ENCODE results near the gene MRPL49. TPM values are rescaled to one million over a fixed set of nuclear protein-coding genes. Genes with fewer than 3 reads are reported as not detected.

MRPL49 gene
- total and polyA plus RNA-seq, 2 of the 8 experiments (the other 6 are each of a cell fraction or from before 2014, with no cell fraction given): 54.0 to 84.8 TPM

DNA sequence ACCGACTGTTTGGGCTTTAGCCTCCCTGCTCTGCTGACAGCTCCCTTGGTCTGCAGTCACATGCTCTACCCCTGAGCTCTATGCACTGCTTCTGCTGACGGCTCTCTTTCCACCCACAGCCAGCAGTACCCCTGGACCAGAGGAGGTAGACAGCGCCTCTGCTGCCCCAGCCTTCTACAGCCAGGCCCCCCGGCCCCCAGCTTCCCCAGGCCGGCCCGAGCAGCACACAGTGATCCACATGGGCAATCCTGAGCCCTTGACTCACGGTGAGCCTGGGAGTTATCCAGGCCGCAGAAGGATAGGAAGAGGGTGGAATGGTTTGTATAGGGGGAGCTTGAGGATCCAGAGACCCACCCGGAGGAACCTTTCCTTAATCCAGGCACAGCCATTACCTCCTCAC, 35.3 kb upstream of the MRPL49 start:
- Histone ChIP-seq H3K4me3 (ENCODE audit: extremely low read depth in 1 of 4, insufficient read depth in 2 of 4, low read depth in 3 of 4, low read length in 4 of 4) (no peak overlapping the region), H3K27me3 (replicated peaks in 1 of 4; ENCODE audit: control insufficient read depth in 3 of 4, extremely low read depth in 1 of 4, insufficient read depth in 3 of 4, low read length in 3 of 4) (no peaks in the 10 kb centered on the region), H4K20me1 (replicated peaks in 1 of 2; ENCODE audit: control insufficient read depth in 1 of 2, insufficient read depth in 2 of 2, low read length in 2 of 2) (peaks cover 0 to 4% of the 10 kb centered on the region in 2 experiments), H3K9me3 (ENCODE audit: insufficient read depth in 2 of 2, low read depth in 1 of 2, low read length in 1 of 2) (no peaks in the 10 kb centered on the region), H2BK20ac (ENCODE audit: low read length) (no peak overlapping the region), H3K4me1 (replicated peaks in 1 of 4; ENCODE audit: control insufficient read depth in 3 of 4, insufficient read depth in 4 of 4, low read length in 3 of 4) (peaks cover 0 to 9% (median 4%) of the 10 kb centered on the region in 4 experiments; a peak in 5 of 7 replicates), H2BK120ac (replicated peaks; ENCODE audit: low read depth, low read length) (no peak overlapping the region), H2AFZ (ENCODE audit: low read length) (no peak overlapping the region), H4K5ac (ENCODE audit: insufficient read length, low read depth, low read length) (no peak overlapping the region), H3K14ac (ENCODE audit: insufficient read length) (no peak overlapping the region), H3K56ac (replicated peaks; ENCODE audit: insufficient read length, low read depth, low read length) (no peak overlapping the region), H2AK5ac (ENCODE audit: low read depth, low read length) (no peak overlapping the region), H3K27ac (ENCODE audit: low read depth, low read length) (no peak overlapping the region), H3K79me2 (ENCODE audit: control insufficient read depth in 1 of 2, insufficient read depth in 2 of 2, low read length in 2 of 2) (peaks cover 10 to 22% of the 10 kb centered on the region in 2 experiments), H4K91ac (replicated peaks; ENCODE audit: insufficient read length, low read length) (no peak overlapping the region), H3K79me1 (ENCODE audit: low read depth, low read length) (peaks cover 18% of the 10 kb centered on the region), H3K36me3 (ENCODE audit: control insufficient read depth in 2 of 4, insufficient read depth in 4 of 4, low read length in 3 of 4) (peaks cover 3 to 14% (median 11%) of the 10 kb centered on the region in 4 experiments), H3K9ac (replicated peaks in 1 of 4; ENCODE audit: extremely low read depth in 1 of 4, low read depth in 3 of 4, low read length in 3 of 4) (no peak overlapping the region), H2BK12ac (ENCODE audit: low read depth, low read length) (no peak overlapping the region), H3K18ac (ENCODE audit: extremely low read depth, low read length) (no peak overlapping the region), H3K23me2 (ENCODE audit: low read depth, low read length) (peaks cover 8% of the 10 kb centered on the region), H3K4ac (replicated peaks; ENCODE audit: insufficient read length, low read depth, low read length) (no peak overlapping the region), H4K8ac (ENCODE audit: extremely low read depth, insufficient read depth, low read length) (no peak overlapping the region), H3K23ac (ENCODE audit: insufficient read length) (no peak overlapping the region), H3K4me2 (ENCODE audit: insufficient read depth in 1 of 2, low read depth in 2 of 2, low read length in 2 of 2) (no peak overlapping the region), H2BK15ac (ENCODE audit: low read length) (no peak overlapping the region), H2BK5ac (ENCODE audit: low read depth, low read length) (no peak overlapping the region)
- 85% methylated on average over 9 of the region's 9 CpGs; no CpG with 5 or more reads in 1 of the 2 experiments for WGBS, 2 experiments (ENCODE audit: extremely low coverage in 1 of 2, insufficient coverage in 1 of 2, insufficient read length in 1 of 2, insufficient replicate concordance in 2 of 2, low coverage in 1 of 2, low lambda C conversion rate in 2 of 2, missing lambda C conversion rate in 1 of 2)
- FAIRE-seq (no peak), DNase-seq (ENCODE audit: low read depth in 1 of 2, low spot score in 2 of 2) (no peak)
- ChIA-PET CTCF (ENCODE audit: partially characterized antibody) (interaction anchor here (0.7 to 2.3 kb wide), 6 partner anchors 23 to 238 kb away, joined by 3 to 7 read pairs (median 3); partner anchors contain the start of gene TM7SF2), POLR2A (ENCODE audit: partially characterized antibody) (interaction anchor here (0.7 to 16.8 kb wide), 4 partner anchors 11 to 30 kb away, joined by 3 to 230 read pairs (median 26); partner anchors contain the start of genes CDCA5, VPS51, ZFPL1 and ZNHIT2)
- TF ChIP-seq PHF8 (conservative IDR thresholded peaks at IDR 0.05; ENCODE audit: low read depth, low read length): no peak
- no peak for TF ChIP-seq BCL11A (IDR thresholded peaks at IDR 0.05; ENCODE audit: low read depth in 2 of 2, low read length in 2 of 2)
- no peak for TF ChIP-seq TBP (IDR thresholded peaks at IDR 0.05; ENCODE audit: low read depth, low read length)
- TF ChIP-seq KDM4A (IDR thresholded peaks at IDR 0.05; ENCODE audit: low read depth, low read length, severe bottlenecking): no peak
- no peak for TF ChIP-seq NRF1 (IDR thresholded peaks at IDR 0.05; ENCODE audit: low read depth, low read length)
- no peak for TF ChIP-seq SP2 (IDR thresholded peaks at IDR 0.05; ENCODE audit: low read length)
- TF ChIP-seq ZNF274 (IDR thresholded peaks at IDR 0.05; ENCODE audit: borderline replicate concordance, extremely low read depth, low read length): no peak
- no peak for TF ChIP-seq CBX5 (IDR thresholded peaks at IDR 0.05; ENCODE audit: low read depth, low read length)
- no peak for TF ChIP-seq EP300 (IDR thresholded peaks at IDR 0.05; ENCODE audit: borderline replicate concordance in 1 of 2, low read depth in 2 of 2, low read length in 2 of 2)
- TF ChIP-seq TAF7 (optimal IDR thresholded peaks at IDR 0.05; ENCODE audit: borderline replicate concordance, low read depth, low read length): no peak
- no peak for TF ChIP-seq JUN (IDR thresholded peaks at IDR 0.05; ENCODE audit: low read depth, low read length)
- TF ChIP-seq JUND (IDR thresholded peaks at IDR 0.05; ENCODE audit: low read length): no peak
- no peak for TF ChIP-seq SP4 (IDR thresholded peaks at IDR 0.05; ENCODE audit: low read length)
- TF ChIP-seq RNF2 (IDR thresholded peaks at IDR 0.05; ENCODE audit: borderline replicate concordance, low read depth, low read length, missing control alignments, poor library complexity, severe bottlenecking): no peak

Measured in H1 (cell line).